GM12878 (cell line): Measurements from ENCODE around the gene SIDT2.

Experiments used
- CHD1 ChIP-seq: IDR thresholded peaks from 2 replicates; pipeline ENCODE4 v1.6.1; 2012; ENCODE audit warnings: low read depth, low read length, improper control_type of control experiment
- CREM ChIP-seq: IDR thresholded peaks from 2 replicates; pipeline ENCODE4 v1.6.1; 2014; ENCODE audit warnings: antibody characterized with exemption, low read depth
- FOS ChIP-seq: IDR thresholded peaks from 3 replicates; pipeline ENCODE4 v1.6.1; 2011; ENCODE audit warnings: borderline replicate concordance; ENCODE audit not compliant: insufficient read length; ENCODE audit errors: extremely low read depth
- MYC ChIP-seq: IDR thresholded peaks from 2 replicates; pipeline ENCODE4 v1.6.1; 2011; ENCODE audit warnings: mild to moderate bottlenecking, low read length, moderate library complexity, inconsistent platforms; ENCODE audit not compliant: insufficient read depth, insufficient replicate concordance, insufficient read length, severe bottlenecking
- NR2C2 ChIP-seq: IDR thresholded peaks from 2 replicates; pipeline ENCODE4 v1.6.1; 2011; ENCODE audit warnings: borderline replicate concordance, low read depth; ENCODE audit not compliant: control insufficient read depth, insufficient read length
- POLR2AphosphoS5 ChIP-seq: IDR thresholded peaks from 2 replicates; pipeline ENCODE4 v1.6.1; 2011; ENCODE audit warnings: mild to moderate bottlenecking, low read length, inconsistent platforms
- RCOR1 ChIP-seq: conservative IDR thresholded peaks from 2 replicates; pipeline ENCODE4 v1.6.1; 2012; ENCODE audit warnings: low read depth, low read length, improper control_type of control experiment
- TAF1 ChIP-seq: IDR thresholded peaks from 2 replicates; pipeline ENCODE4 v1.6.1; 2011; ENCODE audit warnings: mild to moderate bottlenecking, low read depth, low read length, borderline replicate concordance
- ZNF274 ChIP-seq: IDR thresholded peaks from one replicate; pipeline ENCODE4 v1.8.0; 2011; ENCODE audit not compliant: insufficient read length, insufficient read depth
- TF ChIP-seq, protein P1 (sequence below), 3 experiments: IDR thresholded peaks in 2 of 3; conservative IDR thresholded peaks in 1 of 3; 2 replicates each; pipeline ENCODE4 v1.5.1; 2011; ENCODE audit warnings: low read depth in 3 of 3, low read length in 3 of 3, mild to moderate bottlenecking in 3 of 3, control low read depth in 2 of 3, moderate library complexity in 2 of 3, inconsistent platforms in 1 of 3, mixed read lengths in 1 of 3; ENCODE audit not compliant: control insufficient read depth in 2 of 3, insufficient read depth in 1 of 3; ENCODE audit errors: extremely low read depth in 1 of 3

DNA sequence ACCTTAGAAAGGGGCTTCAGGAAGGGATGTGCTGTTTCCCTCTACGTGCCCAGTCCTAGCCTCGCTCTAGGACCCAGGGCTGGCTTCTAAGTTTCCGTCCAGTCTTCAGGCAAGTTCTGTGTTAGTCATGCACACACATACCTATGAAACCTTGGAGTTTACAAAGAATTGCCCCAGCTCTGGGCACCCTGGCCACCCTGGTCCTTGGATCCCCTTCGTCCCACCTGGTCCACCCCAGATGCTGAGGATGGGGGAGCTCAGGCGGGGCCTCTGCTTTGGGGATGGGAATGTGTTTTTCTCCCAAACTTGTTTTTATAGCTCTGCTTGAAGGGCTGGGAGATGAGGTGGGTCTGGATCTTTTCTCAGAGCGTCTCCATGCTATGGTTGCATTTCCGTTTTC, 18.5 kb downstream of the SIDT2 start:
- TF ChIP-seq FOS (no peak), ZNF274 (no peak), CREM (no peak), TAF1 (no peak), CHD1 (no peak), MYC (no peak), POLR2AphosphoS5 (no peak), NR2C2 (no peak), RCOR1 (no peak)
- TF ChIP-seq, protein P1, sequence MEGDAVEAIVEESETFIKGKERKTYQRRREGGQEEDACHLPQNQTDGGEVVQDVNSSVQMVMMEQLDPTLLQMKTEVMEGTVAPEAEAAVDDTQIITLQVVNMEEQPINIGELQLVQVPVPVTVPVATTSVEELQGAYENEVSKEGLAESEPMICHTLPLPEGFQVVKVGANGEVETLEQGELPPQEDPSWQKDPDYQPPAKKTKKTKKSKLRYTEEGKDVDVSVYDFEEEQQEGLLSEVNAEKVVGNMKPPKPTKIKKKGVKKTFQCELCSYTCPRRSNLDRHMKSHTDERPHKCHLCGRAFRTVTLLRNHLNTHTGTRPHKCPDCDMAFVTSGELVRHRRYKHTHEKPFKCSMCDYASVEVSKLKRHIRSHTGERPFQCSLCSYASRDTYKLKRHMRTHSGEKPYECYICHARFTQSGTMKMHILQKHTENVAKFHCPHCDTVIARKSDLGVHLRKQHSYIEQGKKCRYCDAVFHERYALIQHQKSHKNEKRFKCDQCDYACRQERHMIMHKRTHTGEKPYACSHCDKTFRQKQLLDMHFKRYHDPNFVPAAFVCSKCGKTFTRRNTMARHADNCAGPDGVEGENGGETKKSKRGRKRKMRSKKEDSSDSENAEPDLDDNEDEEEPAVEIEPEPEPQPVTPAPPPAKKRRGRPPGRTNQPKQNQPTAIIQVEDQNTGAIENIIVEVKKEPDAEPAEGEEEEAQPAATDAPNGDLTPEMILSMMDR (IDR thresholded peaks at IDR 0.05 in 2 of 3, conservative IDR thresholded peaks at IDR 0.05 in 1 of 3; ENCODE audit: control insufficient read depth in 2 of 3, extremely low read depth in 1 of 3, insufficient read depth in 1 of 3, low read depth in 3 of 3, low read length in 3 of 3), result no peak
